GM08714 (cell line): Measurements from ENCODE around the gene DRC7.

Experiments
- H3K4me3 ChIP-seq: fragments of 200-500 bp; sonication (Bioruptor generic); 2 replicates; pipeline ENCODE4 v1.5.1; 2014; ENCODE audit warnings: mild to moderate bottlenecking, low read length, inconsistent platforms
- ZNF274 ChIP-seq: IDR thresholded peaks from 2 replicates; pipeline ENCODE4 v1.6.1; 2012; ENCODE audit warnings: mild to moderate bottlenecking, low read depth, low read length

The DRC7 gene, protein sequence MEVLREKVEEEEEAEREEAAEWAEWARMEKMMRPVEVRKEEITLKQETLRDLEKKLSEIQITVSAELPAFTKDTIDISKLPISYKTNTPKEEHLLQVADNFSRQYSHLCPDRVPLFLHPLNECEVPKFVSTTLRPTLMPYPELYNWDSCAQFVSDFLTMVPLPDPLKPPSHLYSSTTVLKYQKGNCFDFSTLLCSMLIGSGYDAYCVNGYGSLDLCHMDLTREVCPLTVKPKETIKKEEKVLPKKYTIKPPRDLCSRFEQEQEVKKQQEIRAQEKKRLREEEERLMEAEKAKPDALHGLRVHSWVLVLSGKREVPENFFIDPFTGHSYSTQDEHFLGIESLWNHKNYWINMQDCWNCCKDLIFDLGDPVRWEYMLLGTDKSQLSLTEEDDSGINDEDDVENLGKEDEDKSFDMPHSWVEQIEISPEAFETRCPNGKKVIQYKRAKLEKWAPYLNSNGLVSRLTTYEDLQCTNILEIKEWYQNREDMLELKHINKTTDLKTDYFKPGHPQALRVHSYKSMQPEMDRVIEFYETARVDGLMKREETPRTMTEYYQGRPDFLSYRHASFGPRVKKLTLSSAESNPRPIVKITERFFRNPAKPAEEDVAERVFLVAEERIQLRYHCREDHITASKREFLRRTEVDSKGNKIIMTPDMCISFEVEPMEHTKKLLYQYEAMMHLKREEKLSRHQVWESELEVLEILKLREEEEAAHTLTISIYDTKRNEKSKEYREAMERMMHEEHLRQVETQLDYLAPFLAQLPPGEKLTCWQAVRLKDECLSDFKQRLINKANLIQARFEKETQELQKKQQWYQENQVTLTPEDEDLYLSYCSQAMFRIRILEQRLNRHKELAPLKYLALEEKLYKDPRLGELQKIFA

DNA sequence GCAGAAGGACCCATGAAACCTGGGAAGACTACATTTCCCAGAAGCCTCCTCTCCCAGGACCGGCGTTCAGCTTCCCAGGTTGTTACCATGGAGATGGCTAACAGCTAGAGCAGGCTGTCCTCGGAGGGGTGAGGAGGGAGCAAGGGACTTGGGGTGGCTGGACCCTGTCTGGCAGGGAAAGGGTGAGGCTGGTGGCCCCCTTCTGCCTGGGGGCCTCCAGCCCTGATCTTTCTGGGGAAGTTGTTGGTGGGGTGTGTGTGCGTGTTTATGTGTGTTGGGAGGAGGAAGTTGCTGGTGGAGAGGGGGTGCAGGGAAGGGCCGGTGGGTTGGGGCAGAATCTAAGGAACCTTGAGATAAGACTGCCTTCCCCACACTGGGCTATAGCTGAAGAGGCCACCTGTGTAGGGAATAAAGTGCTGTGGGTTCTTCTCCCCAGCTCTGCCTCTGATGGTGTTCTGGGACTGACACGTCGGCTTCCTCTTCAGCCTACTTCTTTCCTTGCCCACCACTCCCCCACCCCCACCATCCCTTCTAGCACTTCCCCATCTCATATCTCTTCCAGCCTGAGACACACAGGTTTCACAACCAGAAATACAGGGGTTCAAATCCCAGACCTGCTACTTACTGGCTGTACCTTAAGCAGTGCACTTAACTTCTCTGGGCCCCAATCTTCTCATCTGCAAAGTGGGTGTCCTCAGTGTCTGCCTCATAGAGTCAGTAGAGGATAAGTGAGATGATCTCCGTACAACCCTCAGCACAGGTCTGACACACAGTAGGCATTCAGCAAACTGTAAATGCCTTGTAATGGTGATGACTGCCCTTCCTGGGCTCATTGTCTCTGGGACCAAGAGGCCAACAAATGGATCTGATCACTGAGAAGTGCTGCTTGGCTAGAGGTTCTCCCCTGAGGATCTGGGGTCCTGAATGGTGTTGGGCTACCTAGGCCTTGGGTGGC is at the start of gene DRC7:
TSS of gene DRC7 (plus strand) at position 82 of the 955 bp plus-strand sequence. CDS start 3,144 bp downstream, outside the sequence.
- TF ChIP-seq ZNF274 = no peak
- no peak within 1 kb of the TSS for H3K4me3 ChIP-seq

DNA sequence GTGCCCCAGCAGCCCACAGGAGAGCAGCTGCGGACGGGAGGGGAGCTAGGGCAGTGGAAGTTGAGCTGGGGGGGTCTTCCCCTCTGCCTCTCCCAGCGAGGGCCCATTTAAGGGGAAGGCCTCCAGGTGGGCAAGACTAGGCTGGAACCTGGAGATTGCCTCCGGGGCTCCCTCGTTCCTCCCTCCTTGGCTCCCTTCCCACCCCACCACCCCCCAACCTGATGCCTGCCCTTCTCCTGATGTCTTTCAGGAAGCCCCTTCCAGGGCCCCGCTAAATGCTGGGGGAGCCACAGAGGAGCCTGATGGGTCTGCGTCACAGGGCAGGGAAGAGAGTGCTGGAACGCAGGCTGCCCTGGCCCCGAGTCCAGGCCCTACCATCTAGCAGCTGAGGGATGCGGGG is 49.4 kb upstream of the DRC7 start:
- no peak for TF ChIP-seq ZNF274
- no peak overlapping the region for H3K4me3 ChIP-seq

DNA sequence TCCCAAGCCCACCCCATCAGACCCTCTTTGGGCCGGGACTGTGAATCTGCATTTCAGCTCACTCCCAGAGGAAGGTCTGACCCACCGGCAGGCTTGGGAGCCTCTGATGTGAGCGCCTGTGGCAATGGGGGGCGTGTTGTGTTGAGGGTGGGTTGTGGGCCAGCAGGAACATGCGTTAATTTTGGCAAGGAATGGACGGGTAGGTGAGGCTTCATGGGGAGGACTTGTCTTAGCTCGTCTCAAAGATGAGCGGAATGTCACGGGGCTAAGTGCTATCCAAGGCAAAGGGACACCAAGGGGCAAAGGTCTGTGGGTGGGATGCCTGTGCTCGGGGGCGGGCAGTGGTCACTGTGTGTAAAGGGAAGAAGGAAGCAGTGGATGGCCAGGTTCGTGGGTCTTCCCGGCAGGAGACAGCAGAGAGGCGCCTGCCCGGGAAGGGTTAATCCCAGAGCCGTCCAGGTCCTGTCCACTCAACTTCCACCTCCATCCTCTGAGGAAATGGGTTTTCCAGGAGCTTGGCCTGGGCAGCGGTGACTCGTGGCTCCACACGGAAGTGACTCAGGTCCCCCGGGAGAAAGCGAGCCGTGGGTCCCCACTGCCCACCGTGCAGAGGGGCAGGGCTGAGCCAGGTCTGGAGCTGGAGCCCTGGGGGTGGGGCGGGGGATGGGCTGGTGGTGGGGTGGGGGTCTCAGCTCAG is 48.8 kb upstream of the DRC7 start:
- no peak for TF ChIP-seq ZNF274
- H3K4me3 ChIP-seq = no peak overlapping the region

DNA sequence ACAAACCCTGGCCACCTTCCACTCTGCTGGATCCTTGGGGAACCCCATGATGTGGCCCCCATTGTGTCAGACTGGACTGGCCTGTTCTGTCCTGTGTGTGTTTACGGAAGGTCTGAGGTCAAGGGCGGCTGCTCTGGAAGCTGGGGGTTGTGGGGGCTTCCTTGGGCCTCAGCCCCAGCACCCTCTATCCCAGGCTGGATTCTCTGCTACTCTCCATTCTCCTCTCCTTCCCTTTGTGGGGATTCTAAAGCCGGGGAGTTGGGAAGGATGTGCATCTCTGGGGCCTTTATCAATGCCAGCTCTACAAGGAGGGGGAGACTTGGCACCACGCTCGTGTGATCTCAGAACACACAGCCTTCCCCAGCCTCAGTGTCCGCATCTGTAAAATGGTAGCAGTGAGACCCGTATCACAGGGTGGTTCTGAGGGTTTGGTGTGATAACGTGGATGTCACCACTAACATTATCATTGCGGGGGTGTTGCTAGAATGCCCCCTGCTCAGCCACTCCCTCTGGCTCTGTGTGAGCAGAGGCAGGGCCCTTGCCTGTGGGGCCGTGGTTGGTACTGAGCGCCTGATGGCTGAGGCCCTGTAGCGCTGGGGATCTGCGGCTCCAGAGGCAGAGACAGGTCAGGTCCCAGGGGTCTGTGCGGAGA is 48.1 kb upstream of the DRC7 start:
- no peak for TF ChIP-seq ZNF274
- no peak overlapping the region for H3K4me3 ChIP-seq

DNA sequence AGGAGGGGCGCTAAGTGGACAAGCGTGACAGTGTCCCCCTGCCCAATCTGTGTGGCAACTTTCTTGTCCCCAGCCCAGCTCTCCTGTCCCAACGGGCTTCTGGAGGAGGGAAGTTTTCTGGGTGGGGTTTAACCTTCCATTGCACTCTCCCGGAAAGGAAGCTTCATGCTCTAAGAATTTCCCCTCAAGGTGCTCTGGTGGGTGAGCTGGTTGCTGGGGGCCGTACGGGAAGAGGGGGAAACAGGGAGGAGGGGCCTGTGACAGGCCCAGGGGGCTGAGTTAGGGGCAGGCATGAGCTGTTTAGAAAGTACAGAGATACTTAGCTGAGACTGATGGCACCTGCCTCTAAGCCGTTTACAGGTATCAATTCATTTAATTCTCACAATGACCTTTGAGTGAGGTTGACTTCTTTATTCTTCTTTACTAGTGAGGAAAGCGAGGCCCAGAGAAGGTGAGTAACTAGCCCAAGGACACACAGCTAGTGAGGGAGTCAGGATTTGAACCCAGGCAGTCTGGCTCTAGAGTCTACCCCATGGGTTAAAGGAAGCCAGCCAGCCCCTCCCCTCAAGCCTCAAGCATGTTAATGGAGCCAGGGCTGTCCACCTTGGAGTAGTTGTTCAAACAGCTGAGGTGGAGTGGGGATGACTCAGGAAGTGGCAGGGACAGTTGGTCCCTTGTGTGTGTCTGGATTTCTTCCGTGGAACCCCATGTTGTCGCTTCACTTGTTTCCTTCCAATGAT is 47.3 kb upstream of the DRC7 start:
- H3K4me3 ChIP-seq = no peak overlapping the region
- no peak for TF ChIP-seq ZNF274

DNA sequence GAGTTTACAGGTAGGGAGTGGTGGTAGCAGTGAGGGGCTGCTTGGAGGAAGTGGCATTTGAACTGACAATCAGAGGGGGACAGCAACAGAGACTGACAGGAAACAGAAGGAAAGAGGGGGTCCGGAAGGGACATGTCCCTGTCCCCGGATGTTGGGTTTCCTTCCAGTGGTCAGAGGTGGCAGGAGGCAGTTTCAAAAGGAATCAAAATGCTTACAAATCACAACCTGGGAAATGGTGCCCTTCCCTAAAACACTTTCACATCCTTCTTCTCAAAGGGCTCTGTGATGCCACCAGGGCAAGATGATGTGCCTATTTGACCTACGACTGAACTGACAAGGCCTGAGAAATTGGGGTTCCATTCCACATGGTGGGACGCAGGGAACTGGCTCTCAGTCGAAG is 46.5 kb upstream of the DRC7 start:
- H3K4me3 ChIP-seq = no peak overlapping the region
- no peak for TF ChIP-seq ZNF274

DNA sequence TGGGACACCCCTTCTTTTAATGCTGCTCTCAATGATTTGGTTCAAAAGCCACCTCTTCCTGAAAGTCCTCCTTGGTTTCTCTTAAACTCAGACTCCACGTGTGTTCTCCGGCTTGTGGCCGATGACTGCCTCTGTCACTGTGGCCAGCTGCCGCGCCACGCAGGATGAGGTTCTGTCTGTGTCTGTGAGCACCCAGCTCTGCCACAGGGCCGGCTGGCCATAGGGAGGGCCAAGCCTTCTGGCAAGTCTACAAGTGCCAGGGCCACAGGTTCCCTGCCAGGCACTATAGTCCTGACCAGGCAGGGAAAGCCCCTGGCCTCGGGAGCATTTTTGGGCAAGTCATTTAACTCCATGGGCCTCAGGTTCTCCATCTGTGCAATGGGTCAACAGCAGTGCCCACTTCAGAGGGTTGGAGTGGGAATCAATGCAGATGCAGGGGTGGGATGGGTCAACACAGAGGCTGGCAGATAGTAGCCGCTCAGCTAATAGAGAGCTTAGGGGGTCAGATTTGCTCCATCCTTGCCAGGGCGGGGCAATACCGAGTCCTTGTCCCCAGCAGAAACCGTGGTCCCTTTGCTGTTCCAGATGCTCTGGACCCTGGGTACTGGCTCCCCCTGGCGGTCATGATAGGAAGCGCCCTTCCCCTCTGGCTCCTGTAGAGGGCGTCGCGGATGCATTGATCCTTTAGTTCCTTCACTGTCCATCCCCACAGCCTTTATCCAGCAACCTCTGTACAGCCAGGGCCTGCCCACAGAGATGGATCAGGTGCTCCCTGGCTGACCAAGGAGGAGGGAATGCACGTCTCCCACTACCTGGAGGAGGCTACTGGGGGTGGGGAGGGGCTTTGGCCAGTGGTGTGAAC is 45.8 kb upstream of the DRC7 start:
- no peak for TF ChIP-seq ZNF274
- no peak overlapping the region for H3K4me3 ChIP-seq

DNA sequence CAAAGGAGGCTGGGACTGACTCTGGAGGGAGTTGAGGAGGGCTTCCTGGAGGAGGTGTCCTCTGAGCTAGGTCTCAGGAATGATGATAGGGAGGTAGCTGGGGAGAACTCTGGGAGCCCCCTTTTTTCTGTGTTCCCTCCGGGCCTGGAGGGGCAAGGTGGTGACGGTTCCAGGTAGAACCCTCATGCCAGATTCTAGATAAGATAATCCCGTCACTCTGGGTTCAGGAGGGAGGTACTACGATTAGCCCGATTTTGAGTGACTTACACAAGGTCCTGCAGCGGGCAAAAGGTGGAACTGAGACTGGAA is 45.2 kb upstream of the DRC7 start:
- no peak overlapping the region for H3K4me3 ChIP-seq
- no peak for TF ChIP-seq ZNF274

DNA sequence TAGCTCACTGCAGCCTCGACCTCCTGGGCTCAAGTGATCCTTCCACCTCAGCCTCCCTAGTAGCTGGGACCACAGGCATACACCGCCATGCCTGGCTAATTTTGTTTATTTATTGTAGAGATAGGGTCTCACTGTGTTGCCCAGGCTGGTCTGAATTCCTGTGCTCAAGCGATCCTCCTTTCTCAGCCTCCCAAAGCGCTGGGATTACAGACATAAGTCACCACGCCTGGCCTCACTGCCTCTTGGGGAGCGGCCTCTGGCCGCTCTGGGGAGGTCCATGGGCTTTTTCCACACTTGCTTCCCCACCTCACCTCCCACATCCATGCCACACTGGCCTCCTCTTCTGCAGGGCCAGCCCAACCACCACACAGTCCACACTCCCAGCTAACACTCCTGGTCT is 44.8 kb upstream of the DRC7 start:
- H3K4me3 ChIP-seq = no peak overlapping the region
- TF ChIP-seq ZNF274 = no peak

DNA sequence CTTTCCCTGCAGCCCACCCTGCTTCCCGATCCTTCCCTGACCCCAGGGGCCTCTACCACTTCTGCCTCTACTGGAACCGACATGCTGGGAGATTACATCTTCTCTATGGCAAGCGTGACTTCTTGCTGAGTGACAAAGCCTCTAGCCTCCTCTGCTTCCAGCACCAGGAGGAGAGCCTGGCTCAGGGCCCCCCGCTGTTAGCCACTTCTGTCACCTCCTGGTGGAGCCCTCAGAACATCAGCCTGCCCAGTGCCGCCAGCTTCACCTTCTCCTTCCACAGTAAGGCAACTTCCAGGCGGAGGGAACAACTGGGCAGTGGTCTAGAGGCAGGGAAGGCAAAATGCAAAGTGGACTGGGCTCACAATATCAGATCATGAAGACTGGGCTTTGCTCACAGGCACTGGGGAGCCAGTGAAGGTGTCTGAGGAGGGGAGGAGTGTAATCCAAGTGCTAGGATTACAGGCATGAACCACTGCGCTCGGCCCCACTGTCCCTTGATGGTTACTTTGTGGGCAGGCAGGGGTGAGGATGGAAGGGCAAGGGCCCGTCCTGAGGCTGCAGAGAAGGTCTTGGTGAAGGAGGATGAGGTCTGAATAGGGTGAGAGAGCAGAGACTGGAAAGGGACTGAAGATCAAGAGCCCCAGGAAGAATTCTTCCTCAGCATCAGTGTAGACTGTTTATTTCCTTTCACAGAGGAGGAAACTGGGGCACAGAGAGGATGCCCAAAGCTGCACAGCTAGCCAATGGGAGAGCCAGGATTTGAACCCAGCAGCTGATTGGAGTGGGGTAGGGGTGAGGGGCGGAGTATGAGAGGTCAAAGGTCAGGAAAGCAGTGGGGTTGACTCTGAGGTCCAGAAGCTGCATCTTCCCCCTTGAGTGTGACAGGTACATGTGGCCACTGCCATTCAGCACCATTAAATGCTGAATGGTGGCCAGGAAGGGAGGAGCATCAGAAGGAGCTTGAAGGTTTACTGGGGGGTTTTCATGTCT is 43.0 kb upstream of the DRC7 start:
- no peak overlapping the region for H3K4me3 ChIP-seq
- TF ChIP-seq ZNF274 = no peak
